NCI-H524 (cell line): Measurements from ENCODE around the gene NEXN.
"Not testable (repeated sequence)": the region's sequence is repeated elsewhere in the genome, so short reads cannot be mapped to it uniquely, and the experiment has no call there.

ENCODE experiments used
- DNase-seq, 2 experiments: peaks; one replicate each; lab custom pipeline; 2025; lab: John Stamatoyannopoulos, UW

The NEXN gene

GRCh38 chr1:77906019-77906545, 17.7 kb downstream of the NEXN start:
- DNase-seq = no peak

- DNase-seq = no peak
Measured at GRCh38 chr1:77906624-77907023, 18.2 kb downstream of the NEXN start.

GRCh38 chr1:77910116-77910515, 21.7 kb downstream of the NEXN start:
- no peak for DNase-seq

GRCh38 chr1:77918918-77919317, 30.5 kb downstream of the NEXN start:
- not testable (repeated sequence) for DNase-seq

GRCh38 chr1:77925518-77925917, 37.1 kb downstream of the NEXN start:
- no peak for DNase-seq

- DNase-seq = no peak
Measured at GRCh38 chr1:77925956-77926355, 37.5 kb downstream of the NEXN start.

- DNase-seq = no peak
Measured at GRCh38 chr1:77926561-77927357, 38.3 kb downstream of the NEXN start.

GRCh38 chr1:77927414-77927813, 39.0 kb downstream of the NEXN start:
- DNase-seq = no peak

GRCh38 chr1:77929806-77930205, 41.4 kb downstream of the NEXN start:
- no peak for DNase-seq

- no peak for DNase-seq
Measured at GRCh38 chr1:77938651-77939050, 50.2 kb downstream of the NEXN start.

GRCh38 chr1:77940921-77941570, 52.6 kb downstream of the NEXN start:
- no peak for DNase-seq

- DNase-seq = no peak
Measured at GRCh38 chr1:77942400-77943140, 54.1 kb downstream of the NEXN start.

- DNase-seq = no peak
Measured at GRCh38 chr1:77945345-77945744, 56.9 kb downstream of the NEXN start.

GRCh38 chr1:77948841-77949424, 60.5 kb downstream of the NEXN start:
- DNase-seq = peak in 1 of 2 experiments; percentile 44

GRCh38 chr1:77950873-77951272, 62.4 kb downstream of the NEXN start:
- no peak for DNase-seq

- DNase-seq = no peak
Measured at GRCh38 chr1:77951328-77951727, 62.9 kb downstream of the NEXN start.

- DNase-seq = no peak
Measured at GRCh38 chr1:77953907-77954306, 65.5 kb downstream of the NEXN start.

GRCh38 chr1:77954521-77954920, 66.1 kb downstream of the NEXN start:
- no peak for DNase-seq

GRCh38 chr1:77955709-77956108, 67.3 kb downstream of the NEXN start:
- DNase-seq = no peak

- no peak for DNase-seq
Measured at GRCh38 chr1:77956464-77956863, 68.0 kb downstream of the NEXN start.

- no peak for DNase-seq
Measured at GRCh38 chr1:77958391-77958790, 70.0 kb downstream of the NEXN start.

GRCh38 chr1:77958850-77959249, 70.4 kb downstream of the NEXN start:
- DNase-seq = no peak
